Iris pigment epithelial cell (primary cell): ENCODE data around the gene ITGA1.

Source experiments
- DNase-seq: peaks from one replicate; pipeline ENCODE4 v3.0.0-alpha.2; 2011; ENCODE audit warnings: low read depth

The ITGA1 gene

DNA sequence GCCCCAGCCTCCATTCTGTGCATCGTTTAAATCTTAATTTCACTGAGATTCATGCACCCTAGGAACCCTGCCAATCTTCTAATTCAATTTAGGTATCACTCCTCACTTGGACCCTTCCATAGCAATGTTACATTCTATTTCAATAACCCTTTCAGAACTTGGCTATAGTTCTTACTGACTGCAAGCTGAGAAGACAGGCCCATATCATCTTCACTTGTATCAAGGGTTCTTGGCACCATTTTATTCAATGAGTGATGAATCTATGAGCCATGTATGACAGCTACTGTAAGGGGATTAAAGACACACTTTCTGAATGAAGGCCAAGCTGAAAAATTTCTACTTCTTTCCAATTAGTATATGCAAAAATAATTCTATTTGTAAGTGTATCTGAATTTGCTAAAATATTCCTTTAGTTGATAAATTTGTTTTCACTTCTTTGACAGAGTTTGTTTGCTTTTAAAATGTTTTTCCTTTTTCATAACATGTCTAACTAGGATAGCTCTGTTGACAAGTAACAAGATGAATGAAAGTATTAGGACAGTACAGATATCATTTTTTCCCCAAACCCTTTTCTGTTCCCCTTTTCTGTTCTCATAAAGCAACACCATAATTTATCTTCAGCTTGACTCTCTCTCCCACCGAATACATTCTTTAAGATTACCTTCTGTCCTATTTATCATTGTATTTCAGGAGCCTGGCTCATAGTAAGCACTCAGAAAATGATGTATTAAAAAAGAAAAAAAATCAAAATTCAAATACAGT is 211.0 kb downstream of the ITGA1 start:
- no peak for DNase-seq

GRCh38 chr5:52999344-52999949 is 211.7 kb downstream of the ITGA1 start:
- peak; percentile 83 for DNase-seq

GRCh38 chr5:53001541-53001940 is 213.8 kb downstream of the ITGA1 start:
- peak; percentile 39 for DNase-seq

DNA sequence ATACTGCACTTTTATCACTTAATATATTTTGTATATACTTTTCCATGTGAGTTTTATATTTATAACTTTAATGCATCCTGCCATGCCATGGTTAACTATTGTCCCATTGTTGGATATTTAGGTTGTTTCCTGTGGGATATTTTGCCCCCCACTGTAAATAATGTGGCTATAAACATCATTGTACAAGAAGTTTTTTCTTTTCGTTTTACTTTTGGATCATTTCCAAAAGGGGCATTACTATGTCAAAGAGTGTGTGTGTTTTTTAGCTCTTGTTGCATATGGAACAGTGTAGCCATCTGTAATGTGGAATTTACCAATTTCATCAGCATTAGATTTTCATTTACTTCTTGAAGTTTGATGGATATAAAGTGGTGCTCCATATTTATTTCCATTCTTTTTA is 214.8 kb downstream of the ITGA1 start:
- no peak for DNase-seq

- DNase-seq, result no peak
Measured at GRCh38 chr5:53003144-53003543, 215.4 kb downstream of the ITGA1 start.

DNA sequence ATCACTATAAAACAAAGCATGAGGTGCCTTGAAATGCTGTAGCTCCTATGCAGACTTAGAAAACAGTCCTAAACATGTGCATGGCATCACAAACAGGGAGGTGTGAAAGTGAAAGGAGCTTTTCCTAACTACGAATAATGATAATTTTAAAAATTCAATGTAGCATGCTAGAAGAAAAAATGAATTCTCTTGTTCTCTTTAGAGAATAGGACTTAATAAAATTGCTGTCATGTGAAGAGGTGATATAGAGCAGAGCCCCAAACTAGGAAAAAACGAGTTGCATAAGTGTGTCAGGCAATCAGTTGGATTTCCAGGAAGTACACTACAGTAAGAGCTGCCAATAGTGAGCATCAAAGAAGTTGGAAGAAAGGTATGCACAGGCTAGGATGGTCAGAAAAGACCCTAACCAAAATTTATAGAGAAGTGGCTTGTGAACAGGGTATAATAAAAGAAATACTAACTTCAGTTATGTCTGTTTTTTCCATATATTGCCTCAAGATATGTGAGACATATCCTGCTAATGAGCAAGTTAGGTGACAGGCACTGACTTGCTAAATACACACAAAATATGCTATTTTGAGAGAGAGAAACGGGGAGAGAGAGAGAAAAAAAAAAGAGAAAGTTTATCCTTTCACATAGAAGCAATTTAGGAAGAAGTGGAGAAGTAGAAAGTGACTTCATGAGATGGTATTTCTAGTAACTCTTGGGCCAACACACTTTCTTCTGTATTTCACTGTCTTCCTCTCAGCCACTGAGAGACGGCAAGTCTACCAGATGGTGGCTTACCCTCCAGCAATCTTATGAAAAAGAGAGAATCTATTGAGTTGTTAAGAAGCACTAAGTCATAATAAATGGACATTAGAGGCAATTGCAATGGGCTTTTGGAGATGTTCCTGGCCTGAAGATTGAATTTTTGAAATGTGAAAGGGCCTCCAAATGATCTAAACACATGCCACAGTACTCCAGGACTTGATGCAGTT is 219.5 kb downstream of the ITGA1 start:
- no peak for DNase-seq

- peak; percentile 82 for DNase-seq
Measured at GRCh38 chr5:53008751-53009150, 221.0 kb downstream of the ITGA1 start.
